Amniotic stem cell (primary cell): ENCODE data around the gene ITPA.

Source experiments
- DNase-seq: peaks from one replicate; lab custom pipeline; 2025; lab: John Stamatoyannopoulos, UW

Gene ITPA

GRCh38 chr20:3246682-3247081 is 37.4 kb downstream of the ITPA start:
- DNase-seq = no peak

GRCh38 chr20:3247638-3248037 is 38.3 kb downstream of the ITPA start:
- no peak for DNase-seq

- no peak for DNase-seq
These were observed 39.1 kb downstream of the ITPA start for GRCh38 chr20:3248167-3248992.

GRCh38 chr20:3248993-3249347 is 39.7 kb downstream of the ITPA start:
- no peak for DNase-seq

GRCh38 chr20:3250091-3250504 is 40.8 kb downstream of the ITPA start:
- no peak for DNase-seq

GRCh38 chr20:3251806-3252205 is 42.5 kb downstream of the ITPA start:
- DNase-seq = no peak

GRCh38 chr20:3255728-3256127 is 46.4 kb downstream of the ITPA start:
- no peak for DNase-seq

GRCh38 chr20:3258429-3258828 is 49.1 kb downstream of the ITPA start:
- no peak for DNase-seq

- DNase-seq = no peak
These were observed 53.3 kb downstream of the ITPA start for GRCh38 chr20:3262566-3262965.

- no peak for DNase-seq
These were observed 60.8 kb downstream of the ITPA start for GRCh38 chr20:3270051-3270450.

- DNase-seq = no peak
These were observed 64.1 kb downstream of the ITPA start for GRCh38 chr20:3273371-3273770.
